GM12878 (cell line): ENCODE measurements around the gene KHDRBS1. TPM values are rescaled to one million over a fixed set of nuclear protein-coding genes. Genes with fewer than 3 reads are reported as not detected.

Source experiments
- ATAC-seq: fragments of 200-7000 bp; cut with Tn5 transposase; 3 replicates; pipeline ENCODE4 v1.9.1; 2020; ENCODE audit warnings: mild to moderate bottlenecking, moderate library complexity
- BruUV-seq: library from RNA; stranded (reverse); fragments of 400-500 nt; replicated peaks from 2 replicates; lab custom pipeline; 2021; lab: Mats Ljungman, UMichigan
- CTCF ChIA-PET: fragments of 300-600 bp; sonication (Branson Sonifier 250); formaldehyde crosslinking; extraction: SDS; loops from one replicate; lab custom pipeline; 2021; ENCODE audit warnings: inconsistent platforms; lab: Yijun Ruan, JAX
- POLR2A ChIA-PET: fragments of 350-600 bp; formaldehyde crosslinking; extraction: SDS; loops from one replicate; lab custom pipeline; 2021; ENCODE audit warnings: inconsistent platforms; lab: Charles Lee
- RAD21 ChIA-PET: fragments of 300-600 bp; sonication (Branson Sonifier 250); formaldehyde crosslinking; loops from one replicate; lab custom pipeline; 2023; ENCODE audit warnings: antibody characterized with exemption; ENCODE audit not compliant: unreplicated experiment; lab: Charles Lee
- SMC1A ChIA-PET: fragments of 300-600 bp; sonication (Branson Sonifier 250); formaldehyde crosslinking; loops from one replicate; lab custom pipeline; 2023; ENCODE audit not compliant: unreplicated experiment, uncharacterized antibody; lab: Charles Lee
- DNase-seq: peaks from one replicate; pipeline ENCODE4 v3.0.0-alpha.2; 2011; ENCODE audit warnings: low read depth, low spot score
- FAIRE-seq: peaks from 3 replicates; lab custom pipeline; 2011; peaks lifted over from hg19 to GRCh38; lab: Jason Lieb, UNC
- H2AFZ ChIP-seq: 2 replicates; pipeline ENCODE4 v1.6.0; 2011; ENCODE audit warnings: low read depth, low read length, control low read depth; ENCODE audit not compliant: control insufficient read depth
- H3K27ac ChIP-seq: 2 replicates; pipeline ENCODE4 v1.5.1; 2011; ENCODE audit warnings: control low read depth; ENCODE audit not compliant: control insufficient read depth, insufficient read depth
- H3K27me3 ChIP-seq, 2 experiments: replicated peaks in 1 of 2; 2 replicates each; pipeline versions ENCODE4 v1.6.0 to v1.6.1; 2011; ENCODE audit warnings: low read length in 1 of 2; ENCODE audit not compliant: control insufficient read depth in 2 of 2, insufficient read depth in 2 of 2
- H3K36me3 ChIP-seq, 2 experiments: 2 replicates each; pipeline ENCODE4 v1.5.1; 2011; ENCODE audit warnings: low read length in 1 of 2; ENCODE audit not compliant: control insufficient read depth in 2 of 2, insufficient read depth in 2 of 2
- H3K4me1 ChIP-seq: 2 replicates; pipeline ENCODE4 v1.6.1; 2011; ENCODE audit warnings: mild to moderate bottlenecking, low read length, moderate library complexity, mixed read lengths; ENCODE audit not compliant: control insufficient read depth, insufficient read depth
- H3K4me2 ChIP-seq: 2 replicates; pipeline ENCODE4 v1.6.0; 2011; ENCODE audit warnings: control low read depth; ENCODE audit not compliant: control insufficient read depth, insufficient read depth
- H3K4me3 ChIP-seq: fragments of 200-600 bp; sonication (generic); 2 replicates; pipeline ENCODE4 v1.5.1; 2016
- H3K79me2 ChIP-seq: 2 replicates; pipeline ENCODE4 v1.6.0; 2011; ENCODE audit warnings: low read length; ENCODE audit not compliant: control insufficient read depth, insufficient read depth
- H3K9ac ChIP-seq: 2 replicates; pipeline ENCODE4 v1.8.0; 2011; ENCODE audit warnings: low read length, control low read depth, mixed read lengths; ENCODE audit not compliant: control insufficient read depth, insufficient read depth
- H3K9me3 ChIP-seq: replicated peaks from 3 replicates; pipeline ENCODE4 v1.5.1; 2011; ENCODE audit warnings: mild to moderate bottlenecking, low read length; ENCODE audit not compliant: control insufficient read depth, insufficient read depth
- H4K20me1 ChIP-seq: 2 replicates; pipeline ENCODE4 v1.6.0; 2011; ENCODE audit not compliant: control insufficient read depth, insufficient read depth
- RAD21 ChIP-seq: IDR thresholded peaks from 2 replicates; pipeline ENCODE4 v1.6.1; 2011; ENCODE audit warnings: mild to moderate bottlenecking, low read depth, low read length, moderate library complexity; ENCODE audit not compliant: insufficient read depth
- SMC3 ChIP-seq: IDR thresholded peaks from 2 replicates; pipeline ENCODE4 v1.6.1; 2011; ENCODE audit warnings: low read length, improper control_type of control experiment, borderline replicate concordance
- TAF1 ChIP-seq: IDR thresholded peaks from 2 replicates; pipeline ENCODE4 v1.6.1; 2011; ENCODE audit warnings: mild to moderate bottlenecking, low read depth, low read length, borderline replicate concordance
- WGBS: methylation state at CpG from one replicate; pipeline ENCODE4 v1.1.6; 2016; ENCODE audit warnings: low lambda C conversion rate; ENCODE audit not compliant: insufficient replicate concordance, insufficient coverage; ENCODE audit errors: missing lambda C conversion rate; 5-methylcytosine and 5-hydroxymethylcytosine counted together
- in situ Hi-C: fragments of 300-500 bp; cut with MboI; formaldehyde crosslinking; loops from 9 replicates; pipeline ENCODE4 v1.14.3; 2018; ENCODE audit warnings: mixed read lengths
- intact Hi-C: fragments of 100-400 bp; cut with micrococcal nuclease; formaldehyde crosslinking; loops from one replicate; pipeline ENCODE4 v1.14.2; 2022; ENCODE audit not compliant: unreplicated experiment
- polyA plus RNA-seq, 11 experiments: library from polyadenylated mRNA; depleted of rRNA in 4 of 11; unstranded in 6 of 11; stranded (reverse) in 5 of 11; fragments of >200 nt; fragmentation: Nextera tagmentation in 4 of 11; fragmentation: Illumina TruSeq in 1 of 11; extraction: Ambion mirVana in 4 of 11; extraction: Trizol in 1 of 11; gene quantifications; 1 replicate in 1 of 11; 2 replicates in 10 of 11; pipeline versions ENCODE4 v1.2.1 to v1.2.3, GENCODE V29; 2011 to 2016; ENCODE audit warnings: inconsistent platforms in 2 of 11, missing spikeins in 2 of 11, low read depth in 1 of 11
- total RNA-seq, 4 experiments: library from RNA; depleted of rRNA in 3 of 4; stranded (reverse); fragments of >200 nt in 3 of 4; fragmentation: Illumina TruSeq in 1 of 4; extraction: Trizol in 1 of 4; gene quantifications; 2 replicates each; pipeline versions ENCODE4 v1.2.1 to v1.2.3, GENCODE V29; 2013 to 2021
- TF ChIP-seq, protein P1 (sequence below), 3 experiments: IDR thresholded peaks in 2 of 3; conservative IDR thresholded peaks in 1 of 3; 2 replicates each; pipeline ENCODE4 v1.5.1; 2011; ENCODE audit warnings: low read depth in 3 of 3, low read length in 3 of 3, mild to moderate bottlenecking in 3 of 3, control low read depth in 2 of 3, moderate library complexity in 2 of 3, inconsistent platforms in 1 of 3, mixed read lengths in 1 of 3; ENCODE audit not compliant: control insufficient read depth in 2 of 3, insufficient read depth in 1 of 3; ENCODE audit errors: extremely low read depth in 1 of 3

KHDRBS1 gene
- total and polyA plus RNA-seq, 10 of the 15 experiments (the other 5 are each of a cell fraction or from before 2014, with no cell fraction given) = 42.5 to 204 (median 96.0) TPM

GRCh38 chr1:32063261-32063681 is 49.6 kb downstream of the KHDRBS1 start:
- Histone ChIP-seq H3K9ac (no peak overlapping the region), H3K36me3 (peaks cover 13 to 14% of the 10 kb centered on the region in 2 experiments; a peak in 3 of 4 replicates), H3K79me2 (no peaks in the 10 kb centered on the region), H2AFZ (no peak overlapping the region), H3K27ac (no peak overlapping the region), H3K27me3 (no peaks in the 10 kb centered on the region), H3K4me2 (no peak overlapping the region), H3K4me1 (peaks cover 4% of the 10 kb centered on the region), H4K20me1 (0 out of 2 replicates have a peak, but pooled peaks cover 3% of the 10 kb centered on the region), H3K9me3 (no peaks in the 10 kb centered on the region), H3K4me3 (no peak overlapping the region)
- ChIA-PET SMC1A (interaction anchor here (0.8 to 3.3 kb wide), 21 partner anchors 9 to 398 kb away, joined by 3 to 20 read pairs (median 3); partner anchors contain the start of genes SPOCD1 and TMEM39B), POLR2A (no interaction called here), CTCF (interaction anchor here (0.6 to 3.9 kb wide), 33 partner anchors 10 to 397 kb away, joined by 3 to 37 read pairs (median 4); partner anchors contain the start of genes KHDRBS1, KPNA6 and TMEM39B), RAD21 (interaction anchor here (0.7 to 2.6 kb wide), 17 partner anchors 9 to 274 kb away, joined by 3 to 15 read pairs (median 4); partner anchors contain the start of gene TMEM39B)
- FAIRE-seq (peak; percentile 79), DNase-seq (no peak), ATAC-seq (peak; percentile 80)
- BruUV-seq = no TSS peak
- WGBS = 33% methylated on average over 1 of the region's 1 CpG
- in situ Hi-C loops (no loop called here), intact Hi-C loops (loop anchor here (5.0 to 10.0 kb wide), 4 partner anchors 86 to 398 kb away; partner anchors contain the start of gene SPOCD1)
- TF ChIP-seq TAF1 (no peak), RAD21 (peak; percentile 76), SMC3 (peak; percentile 50; the same call in 1 of the 2 replicates)
- TF ChIP-seq, protein P1, sequence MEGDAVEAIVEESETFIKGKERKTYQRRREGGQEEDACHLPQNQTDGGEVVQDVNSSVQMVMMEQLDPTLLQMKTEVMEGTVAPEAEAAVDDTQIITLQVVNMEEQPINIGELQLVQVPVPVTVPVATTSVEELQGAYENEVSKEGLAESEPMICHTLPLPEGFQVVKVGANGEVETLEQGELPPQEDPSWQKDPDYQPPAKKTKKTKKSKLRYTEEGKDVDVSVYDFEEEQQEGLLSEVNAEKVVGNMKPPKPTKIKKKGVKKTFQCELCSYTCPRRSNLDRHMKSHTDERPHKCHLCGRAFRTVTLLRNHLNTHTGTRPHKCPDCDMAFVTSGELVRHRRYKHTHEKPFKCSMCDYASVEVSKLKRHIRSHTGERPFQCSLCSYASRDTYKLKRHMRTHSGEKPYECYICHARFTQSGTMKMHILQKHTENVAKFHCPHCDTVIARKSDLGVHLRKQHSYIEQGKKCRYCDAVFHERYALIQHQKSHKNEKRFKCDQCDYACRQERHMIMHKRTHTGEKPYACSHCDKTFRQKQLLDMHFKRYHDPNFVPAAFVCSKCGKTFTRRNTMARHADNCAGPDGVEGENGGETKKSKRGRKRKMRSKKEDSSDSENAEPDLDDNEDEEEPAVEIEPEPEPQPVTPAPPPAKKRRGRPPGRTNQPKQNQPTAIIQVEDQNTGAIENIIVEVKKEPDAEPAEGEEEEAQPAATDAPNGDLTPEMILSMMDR (IDR thresholded peaks at IDR 0.05 in 2 of 3, conservative IDR thresholded peaks at IDR 0.05 in 1 of 3; ENCODE audit: control insufficient read depth in 2 of 3, extremely low read depth in 1 of 3, insufficient read depth in 1 of 3, low read depth in 3 of 3, low read length in 3 of 3) = peak; percentile 50 to 71 (median 63); a peak in 5 of 6 replicates
